AG04449 (cell line): Measurements from ENCODE around the gene IQCK.

Source experiments
- CTCF ChIA-PET: fragments of 350-600 bp; formaldehyde crosslinking; extraction: SDS; loops from one replicate; lab custom pipeline; 2021; ENCODE audit warnings: antibody characterized with exemption; lab: Yijun Ruan, JAX
- POLR2A ChIA-PET: fragments of 400-600, 350-600 bp; formaldehyde crosslinking; extraction: SDS; loops from one replicate; lab custom pipeline; 2020; ENCODE audit warnings: antibody characterized with exemption, inconsistent platforms; lab: Yijun Ruan, JAX
- DNase-seq: peaks from one replicate; pipeline ENCODE4 v3.0.0-alpha.2; 2010; ENCODE audit warnings: low read depth, low spot score
- H3K4me3 ChIP-seq: 2 replicates; pipeline ENCODE4 v1.5.1; 2011; ENCODE audit warnings: low read depth, mild to moderate bottlenecking, control low read depth, low read length
- TF ChIP-seq, protein P1 (sequence below): IDR thresholded peaks from one replicate; pipeline ENCODE4 v1.5.1; 2011; ENCODE audit warnings: mild to moderate bottlenecking, moderate library complexity, low read length, control low read depth, inconsistent platforms; ENCODE audit not compliant: insufficient read depth; ENCODE audit errors: missing control alignments

Gene IQCK

GRCh38 chr16:19868421-19868820 lies 150.3 kb downstream of the IQCK start:
- TF ChIP-seq, protein P1, sequence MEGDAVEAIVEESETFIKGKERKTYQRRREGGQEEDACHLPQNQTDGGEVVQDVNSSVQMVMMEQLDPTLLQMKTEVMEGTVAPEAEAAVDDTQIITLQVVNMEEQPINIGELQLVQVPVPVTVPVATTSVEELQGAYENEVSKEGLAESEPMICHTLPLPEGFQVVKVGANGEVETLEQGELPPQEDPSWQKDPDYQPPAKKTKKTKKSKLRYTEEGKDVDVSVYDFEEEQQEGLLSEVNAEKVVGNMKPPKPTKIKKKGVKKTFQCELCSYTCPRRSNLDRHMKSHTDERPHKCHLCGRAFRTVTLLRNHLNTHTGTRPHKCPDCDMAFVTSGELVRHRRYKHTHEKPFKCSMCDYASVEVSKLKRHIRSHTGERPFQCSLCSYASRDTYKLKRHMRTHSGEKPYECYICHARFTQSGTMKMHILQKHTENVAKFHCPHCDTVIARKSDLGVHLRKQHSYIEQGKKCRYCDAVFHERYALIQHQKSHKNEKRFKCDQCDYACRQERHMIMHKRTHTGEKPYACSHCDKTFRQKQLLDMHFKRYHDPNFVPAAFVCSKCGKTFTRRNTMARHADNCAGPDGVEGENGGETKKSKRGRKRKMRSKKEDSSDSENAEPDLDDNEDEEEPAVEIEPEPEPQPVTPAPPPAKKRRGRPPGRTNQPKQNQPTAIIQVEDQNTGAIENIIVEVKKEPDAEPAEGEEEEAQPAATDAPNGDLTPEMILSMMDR = no peak
- POLR2A ChIA-PET = no interaction called here
- DNase-seq = no peak
- H3K4me3 ChIP-seq = no peak overlapping the region
- CTCF ChIA-PET = interaction anchor here (1.0 kb wide), 1 partner anchor 267 kb away, joined by 3 read pairs; no protein-coding TSS in a partner anchor

GRCh38 chr16:19871721-19872120 lies 153.7 kb downstream of the IQCK start:
- CTCF ChIA-PET = interaction anchor here (0.6 kb wide), 1 partner anchor 27 kb away, joined by 3 read pairs; no protein-coding TSS in a partner anchor
- POLR2A ChIA-PET = no interaction called here

GRCh38 chr16:19872179-19872863 lies 154.2 kb downstream of the IQCK start:
- TF ChIP-seq, protein P1 = no peak
- no peak for DNase-seq
- CTCF ChIA-PET = interaction anchor here (0.6 kb wide), 1 partner anchor 27 kb away, joined by 3 read pairs; no protein-coding TSS in a partner anchor
- POLR2A ChIA-PET = no interaction called here
- H3K4me3 ChIP-seq = no peak overlapping the region

More at GRCh38 chr16:19871721-19872120, 153.7 kb downstream of the IQCK start:
- H3K4me3 ChIP-seq = no peak overlapping the region
- no peak for DNase-seq
- TF ChIP-seq, protein P1 = no peak

DNA sequence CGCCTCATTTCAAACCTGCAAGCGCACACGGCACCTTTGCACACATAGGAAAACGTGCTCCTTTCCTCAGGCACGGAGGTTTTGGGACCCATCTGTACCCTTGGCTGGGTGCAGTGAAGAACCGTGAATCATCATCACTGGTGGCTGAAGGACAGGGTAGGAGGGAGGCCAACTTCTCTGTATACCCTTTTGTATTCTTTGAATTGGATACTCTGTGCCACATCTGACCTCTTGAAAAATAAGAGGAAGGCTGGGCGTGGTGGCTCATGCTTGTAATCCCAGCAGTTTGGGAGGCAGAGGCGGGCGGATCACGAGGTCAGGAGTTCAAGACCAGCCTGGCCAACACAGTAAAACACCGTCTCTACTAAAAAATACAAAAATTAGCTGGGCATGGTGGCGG lies 154.9 kb downstream of the IQCK start:
- TF ChIP-seq, protein P1 = no peak
- no peak for DNase-seq
- H3K4me3 ChIP-seq = no peak overlapping the region
- ChIA-PET CTCF (interaction anchor here (1.4 kb wide), 1 partner anchor 260 kb away, joined by 3 read pairs; no protein-coding TSS in a partner anchor), POLR2A (interaction anchor here (0.6 kb wide), 1 partner anchor 14 kb away, joined by 4 read pairs; no protein-coding TSS in a partner anchor)

DNA sequence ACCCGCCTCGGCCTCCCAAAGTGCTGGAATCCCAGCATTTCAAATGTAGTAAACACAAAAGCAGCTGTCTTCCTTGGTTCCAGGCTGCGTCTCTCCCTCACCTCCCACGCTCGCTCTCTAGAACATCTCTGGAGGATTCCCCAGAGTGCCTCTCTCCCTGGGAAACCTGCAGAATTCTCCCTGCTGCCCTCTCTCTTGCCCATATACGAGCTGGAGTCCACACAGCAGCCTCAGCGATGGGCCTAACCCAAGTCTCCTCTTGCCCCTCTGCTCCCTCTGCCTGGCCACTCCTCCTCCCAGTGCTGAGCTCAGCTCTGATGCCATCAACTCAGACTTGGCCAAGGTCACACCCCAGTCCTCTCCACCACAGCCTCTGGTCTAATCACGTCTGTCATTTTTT lies 156.0 kb downstream of the IQCK start:
- ChIA-PET CTCF (interaction anchor here (0.8 to 1.4 kb wide), 3 partner anchors 8 to 275 kb away, joined by 3 read pairs; no protein-coding TSS in a partner anchor), POLR2A (no interaction called here)
- no peak overlapping the region for H3K4me3 ChIP-seq
- DNase-seq = no peak
- TF ChIP-seq, protein P1 = no peak

DNA sequence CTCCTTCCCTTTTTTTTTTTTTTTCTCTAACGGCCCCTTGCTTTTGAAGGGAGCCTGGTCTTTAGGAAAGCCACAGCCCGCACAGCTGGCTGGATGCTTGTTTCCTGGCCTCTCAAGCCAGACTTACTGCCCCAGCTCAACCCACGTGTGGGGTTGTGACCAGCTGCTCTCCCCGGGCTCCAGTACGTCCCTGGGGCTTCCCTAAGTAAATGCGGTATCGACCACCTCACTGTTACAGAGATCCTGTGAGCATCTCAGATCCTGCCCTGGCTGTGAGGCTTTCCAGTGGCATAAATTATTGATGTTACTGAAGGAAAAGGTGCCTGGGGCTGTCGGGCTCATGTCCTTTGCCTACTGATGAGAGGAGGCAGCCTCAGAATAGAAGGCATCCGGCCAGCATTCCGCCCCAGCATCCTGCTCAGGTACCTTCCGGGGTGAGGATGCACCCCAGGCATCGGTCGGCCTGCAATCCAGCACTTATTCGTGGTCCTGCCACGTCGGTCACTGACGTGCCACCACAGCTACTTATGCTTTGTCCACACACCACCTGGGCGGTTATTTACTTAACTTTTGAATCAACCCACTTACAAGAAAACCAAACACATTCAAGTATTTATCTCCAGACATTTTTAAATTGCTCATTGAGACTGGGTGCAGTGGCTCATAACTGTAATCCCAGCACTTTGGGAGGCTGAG lies 156.9 kb downstream of the IQCK start:
- POLR2A ChIA-PET = no interaction called here
- DNase-seq = no peak
- TF ChIP-seq, protein P1 = no peak
- no peak overlapping the region for H3K4me3 ChIP-seq
- CTCF ChIA-PET = interaction anchor here (0.8 kb wide), 1 partner anchor 276 kb away, joined by 3 read pairs; no protein-coding TSS in a partner anchor
